GM12878 (cell line): ENCODE results near the gene GABRQ. TPM values are rescaled to one million over a fixed set of nuclear protein-coding genes. Genes with fewer than 3 reads are reported as not detected.

Experiments
- ATAC-seq: fragments of 200-7000 bp; cut with Tn5 transposase; 3 replicates; pipeline ENCODE4 v1.9.1; 2020; ENCODE audit warnings: mild to moderate bottlenecking, moderate library complexity
- BruUV-seq: library from RNA; stranded (reverse); fragments of 400-500 nt; replicated peaks from 2 replicates; lab custom pipeline; 2021; lab: Mats Ljungman, UMichigan
- CTCF ChIA-PET: fragments of 300-600 bp; sonication (Branson Sonifier 250); formaldehyde crosslinking; extraction: SDS; loops from one replicate; lab custom pipeline; 2021; ENCODE audit warnings: inconsistent platforms; lab: Yijun Ruan, JAX
- POLR2A ChIA-PET: fragments of 350-600 bp; formaldehyde crosslinking; extraction: SDS; loops from one replicate; lab custom pipeline; 2021; ENCODE audit warnings: inconsistent platforms; lab: Charles Lee
- RAD21 ChIA-PET: fragments of 300-600 bp; sonication (Branson Sonifier 250); formaldehyde crosslinking; loops from one replicate; lab custom pipeline; 2023; ENCODE audit warnings: antibody characterized with exemption; ENCODE audit not compliant: unreplicated experiment; lab: Charles Lee
- SMC1A ChIA-PET: fragments of 300-600 bp; sonication (Branson Sonifier 250); formaldehyde crosslinking; loops from one replicate; lab custom pipeline; 2023; ENCODE audit not compliant: unreplicated experiment, uncharacterized antibody; lab: Charles Lee
- DNase-seq: peaks from one replicate; pipeline ENCODE4 v3.0.0-alpha.2; 2011; ENCODE audit warnings: low read depth, low spot score
- FAIRE-seq: peaks from 3 replicates; lab custom pipeline; 2011; peaks lifted over from hg19 to GRCh38; lab: Jason Lieb, UNC
- H2AFZ ChIP-seq: 2 replicates; pipeline ENCODE4 v1.6.0; 2011; ENCODE audit warnings: low read depth, low read length, control low read depth; ENCODE audit not compliant: control insufficient read depth
- H3K27ac ChIP-seq: 2 replicates; pipeline ENCODE4 v1.5.1; 2011; ENCODE audit warnings: control low read depth; ENCODE audit not compliant: control insufficient read depth, insufficient read depth
- H3K27me3 ChIP-seq, 2 experiments: replicated peaks in 1 of 2; 2 replicates each; pipeline versions ENCODE4 v1.6.0 to v1.6.1; 2011; ENCODE audit warnings: low read length in 1 of 2; ENCODE audit not compliant: control insufficient read depth in 2 of 2, insufficient read depth in 2 of 2
- H3K36me3 ChIP-seq, 2 experiments: 2 replicates each; pipeline ENCODE4 v1.5.1; 2011; ENCODE audit warnings: low read length in 1 of 2; ENCODE audit not compliant: control insufficient read depth in 2 of 2, insufficient read depth in 2 of 2
- H3K4me1 ChIP-seq: 2 replicates; pipeline ENCODE4 v1.6.1; 2011; ENCODE audit warnings: mild to moderate bottlenecking, low read length, moderate library complexity, mixed read lengths; ENCODE audit not compliant: control insufficient read depth, insufficient read depth
- H3K4me2 ChIP-seq: 2 replicates; pipeline ENCODE4 v1.6.0; 2011; ENCODE audit warnings: control low read depth; ENCODE audit not compliant: control insufficient read depth, insufficient read depth
- H3K4me3 ChIP-seq: fragments of 200-600 bp; sonication (generic); 2 replicates; pipeline ENCODE4 v1.5.1; 2016
- H3K79me2 ChIP-seq: 2 replicates; pipeline ENCODE4 v1.6.0; 2011; ENCODE audit warnings: low read length; ENCODE audit not compliant: control insufficient read depth, insufficient read depth
- H3K9ac ChIP-seq: 2 replicates; pipeline ENCODE4 v1.8.0; 2011; ENCODE audit warnings: low read length, control low read depth, mixed read lengths; ENCODE audit not compliant: control insufficient read depth, insufficient read depth
- H3K9me3 ChIP-seq: replicated peaks from 3 replicates; pipeline ENCODE4 v1.5.1; 2011; ENCODE audit warnings: mild to moderate bottlenecking, low read length; ENCODE audit not compliant: control insufficient read depth, insufficient read depth
- H4K20me1 ChIP-seq: 2 replicates; pipeline ENCODE4 v1.6.0; 2011; ENCODE audit not compliant: control insufficient read depth, insufficient read depth
- BMI1 ChIP-seq: fragments of 450-650 bp; IDR thresholded peaks from 2 replicates; pipeline ENCODE4 v1.6.1; 2016; ENCODE audit warnings: mild to moderate bottlenecking, moderate library complexity, borderline replicate concordance
- CBX3 ChIP-seq: fragments of 200-600 bp; sonication (generic); IDR thresholded peaks from 2 replicates; pipeline ENCODE4 v1.6.1; 2016; ENCODE audit warnings: low read depth, borderline replicate concordance
- CBX5 ChIP-seq: sonication (generic); IDR thresholded peaks from 2 replicates; pipeline ENCODE4 v1.6.1; 2016; ENCODE audit warnings: low read depth, moderate library complexity, mild to moderate bottlenecking, inconsistent platforms
- EZH2 ChIP-seq: IDR thresholded peaks from 2 replicates; pipeline ENCODE4 v1.6.1; 2012; ENCODE audit warnings: low read depth, mild to moderate bottlenecking, control low read depth, inconsistent platforms, low read length, borderline replicate concordance; ENCODE audit not compliant: control insufficient read depth
- FOS ChIP-seq: IDR thresholded peaks from 3 replicates; pipeline ENCODE4 v1.6.1; 2011; ENCODE audit warnings: borderline replicate concordance; ENCODE audit not compliant: insufficient read length; ENCODE audit errors: extremely low read depth
- MEF2A ChIP-seq: IDR thresholded peaks from 2 replicates; pipeline ENCODE4 v1.6.1; 2011; ENCODE audit warnings: low read depth, mild to moderate bottlenecking, low read length, moderate library complexity; ENCODE audit not compliant: insufficient read depth
- PBX3 ChIP-seq: IDR thresholded peaks from 2 replicates; pipeline ENCODE4 v1.6.1; 2011; ENCODE audit warnings: mild to moderate bottlenecking, low read depth, low read length, moderate library complexity; ENCODE audit not compliant: insufficient replicate concordance
- STAT3 ChIP-seq: IDR thresholded peaks from 2 replicates; pipeline ENCODE4 v1.6.1; 2011; ENCODE audit warnings: low read depth, low read length, improper control_type of control experiment
- YBX1 ChIP-seq: fragments of 450-650 bp; IDR thresholded peaks from 2 replicates; pipeline ENCODE4 v1.6.1; 2016; ENCODE audit warnings: antibody characterized with exemption
- ZNF217 ChIP-seq: fragments of 450-650 bp; IDR thresholded peaks from 2 replicates; pipeline ENCODE4 v1.6.1; 2017; ENCODE audit warnings: antibody characterized with exemption, mild to moderate bottlenecking
- ZSCAN29 ChIP-seq: fragments of 450-650 bp; IDR thresholded peaks from 2 replicates; pipeline ENCODE4 v1.6.1; 2017; ENCODE audit warnings: mild to moderate bottlenecking, moderate library complexity
- WGBS: methylation state at CpG from one replicate; pipeline ENCODE4 v1.1.6; 2016; ENCODE audit warnings: low lambda C conversion rate; ENCODE audit not compliant: insufficient replicate concordance, insufficient coverage; ENCODE audit errors: missing lambda C conversion rate; 5-methylcytosine and 5-hydroxymethylcytosine counted together
- in situ Hi-C: fragments of 300-500 bp; cut with MboI; formaldehyde crosslinking; loops from 9 replicates; pipeline ENCODE4 v1.14.3; 2018; ENCODE audit warnings: mixed read lengths
- intact Hi-C: fragments of 100-400 bp; cut with micrococcal nuclease; formaldehyde crosslinking; loops from one replicate; pipeline ENCODE4 v1.14.2; 2022; ENCODE audit not compliant: unreplicated experiment
- polyA plus RNA-seq, 11 experiments: library from polyadenylated mRNA; depleted of rRNA in 4 of 11; unstranded in 6 of 11; stranded (reverse) in 5 of 11; fragments of >200 nt; fragmentation: Nextera tagmentation in 4 of 11; fragmentation: Illumina TruSeq in 1 of 11; extraction: Ambion mirVana in 4 of 11; extraction: Trizol in 1 of 11; gene quantifications; 1 replicate in 1 of 11; 2 replicates in 10 of 11; pipeline versions ENCODE4 v1.2.1 to v1.2.3, GENCODE V29; 2011 to 2016; ENCODE audit warnings: inconsistent platforms in 2 of 11, missing spikeins in 2 of 11, low read depth in 1 of 11
- total RNA-seq, 4 experiments: library from RNA; depleted of rRNA in 3 of 4; stranded (reverse); fragments of >200 nt in 3 of 4; fragmentation: Illumina TruSeq in 1 of 4; extraction: Trizol in 1 of 4; gene quantifications; 2 replicates each; pipeline versions ENCODE4 v1.2.1 to v1.2.3, GENCODE V29; 2013 to 2021
- TF ChIP-seq, protein P1 (sequence below): fragments of 450-650 bp; IDR thresholded peaks from 2 replicates; pipeline ENCODE4 v1.6.1; 2016; ENCODE audit warnings: mild to moderate bottlenecking, moderate library complexity, borderline replicate concordance

The GABRQ gene
- total and polyA plus RNA-seq, 10 of the 15 experiments (the other 5 are each of a cell fraction or from before 2014, with no cell fraction given), result 0.04 TPM; not detected in 9

DNA sequence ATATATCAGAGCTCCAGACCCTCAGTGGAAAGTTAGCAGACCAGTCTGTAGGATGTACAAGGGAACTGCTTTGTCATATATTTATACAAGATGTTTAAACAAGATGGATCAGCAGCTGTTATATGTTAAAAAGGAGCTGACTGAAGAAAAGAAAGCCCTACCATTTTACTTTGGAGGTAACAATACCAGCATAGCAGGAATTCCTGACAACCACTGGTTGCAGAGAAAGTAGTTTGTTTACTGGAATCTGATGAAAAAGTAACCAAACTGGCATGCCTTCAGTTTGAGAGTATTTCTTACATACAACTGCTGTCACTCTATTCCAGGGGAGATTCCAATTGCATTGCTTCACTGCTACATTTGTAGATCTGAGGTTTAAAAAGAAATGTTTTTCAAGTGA, 49.5 kb upstream of the GABRQ start (continued):
- no peak for TF ChIP-seq YBX1
- TF ChIP-seq CBX3, result no peak
- no peak for TF ChIP-seq MEF2A
- TF ChIP-seq STAT3, result no peak

DNA sequence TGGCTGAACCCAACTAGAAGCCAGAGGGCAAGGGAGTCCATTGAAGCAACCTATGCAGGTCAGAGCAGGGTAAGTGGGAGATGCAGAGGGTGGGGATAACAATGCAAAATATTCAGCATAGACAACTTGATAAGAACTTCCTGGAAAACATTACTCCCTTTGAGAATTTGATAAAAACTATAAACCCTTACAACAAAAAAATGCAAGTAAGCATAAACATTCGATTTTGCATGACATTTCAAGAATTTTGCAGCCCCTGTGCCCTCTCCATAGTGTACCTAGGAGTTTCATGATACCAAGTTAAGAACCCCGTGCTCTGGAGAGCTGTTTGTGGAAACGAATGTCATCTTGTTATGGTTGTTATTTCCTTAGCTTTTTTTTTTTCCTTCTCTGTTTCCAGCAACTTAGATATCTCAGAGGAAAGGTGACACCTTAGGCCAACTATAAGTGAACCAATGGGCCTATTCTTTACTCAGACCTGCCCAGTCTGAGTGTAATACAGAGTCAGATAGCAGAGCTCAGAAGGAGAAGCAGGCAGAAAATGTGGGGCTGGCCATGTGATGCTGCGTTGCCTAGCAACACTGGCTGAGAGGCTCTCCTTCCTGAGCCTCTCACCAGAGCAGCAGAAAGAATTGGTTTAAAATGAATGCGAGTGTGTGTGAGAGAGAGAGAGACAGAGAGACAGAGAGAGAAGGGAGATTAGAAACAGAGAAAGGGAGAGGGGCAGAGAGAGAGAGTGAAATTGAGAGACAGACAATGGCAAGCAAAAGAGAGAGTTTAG, 36.7 kb upstream of the GABRQ start:
- FAIRE-seq (no peak), DNase-seq (no peak), ATAC-seq (no peak)
- in situ Hi-C loops (no loop called here), intact Hi-C loops (no loop called here)
- Histone ChIP-seq H4K20me1 (no peaks in the 10 kb centered on the region), H3K27ac (no peak overlapping the region), H3K79me2 (no peaks in the 10 kb centered on the region), H3K9me3 (no peaks in the 10 kb centered on the region; the same call in 2 of the 3 replicates), H3K4me1 (no peaks in the 10 kb centered on the region), H3K4me2 (no peak overlapping the region), H3K9ac (no peak overlapping the region), H3K27me3 (no peaks in the 10 kb centered on the region), H2AFZ (no peak overlapping the region), H3K36me3 (no peaks in the 10 kb centered on the region), H3K4me3 (no peak overlapping the region)
- CTCF ChIA-PET, result interaction anchor here (0.9 to 1.0 kb wide), 2 partner anchors 32 to 34 kb away, joined by 3 to 5 read pairs; no protein-coding TSS in a partner anchor
- WGBS, result 1% methylated on average over 5 of the region's 5 CpGs
- TF ChIP-seq EZH2 (no peak), ZSCAN29 (no peak), BMI1 (peak; percentile 52; the same call in 1 of the 2 replicates), FOS (no peak), ZNF217 (no peak), CBX5 (no peak), PBX3 (no peak)
- TF ChIP-seq, protein P1, sequence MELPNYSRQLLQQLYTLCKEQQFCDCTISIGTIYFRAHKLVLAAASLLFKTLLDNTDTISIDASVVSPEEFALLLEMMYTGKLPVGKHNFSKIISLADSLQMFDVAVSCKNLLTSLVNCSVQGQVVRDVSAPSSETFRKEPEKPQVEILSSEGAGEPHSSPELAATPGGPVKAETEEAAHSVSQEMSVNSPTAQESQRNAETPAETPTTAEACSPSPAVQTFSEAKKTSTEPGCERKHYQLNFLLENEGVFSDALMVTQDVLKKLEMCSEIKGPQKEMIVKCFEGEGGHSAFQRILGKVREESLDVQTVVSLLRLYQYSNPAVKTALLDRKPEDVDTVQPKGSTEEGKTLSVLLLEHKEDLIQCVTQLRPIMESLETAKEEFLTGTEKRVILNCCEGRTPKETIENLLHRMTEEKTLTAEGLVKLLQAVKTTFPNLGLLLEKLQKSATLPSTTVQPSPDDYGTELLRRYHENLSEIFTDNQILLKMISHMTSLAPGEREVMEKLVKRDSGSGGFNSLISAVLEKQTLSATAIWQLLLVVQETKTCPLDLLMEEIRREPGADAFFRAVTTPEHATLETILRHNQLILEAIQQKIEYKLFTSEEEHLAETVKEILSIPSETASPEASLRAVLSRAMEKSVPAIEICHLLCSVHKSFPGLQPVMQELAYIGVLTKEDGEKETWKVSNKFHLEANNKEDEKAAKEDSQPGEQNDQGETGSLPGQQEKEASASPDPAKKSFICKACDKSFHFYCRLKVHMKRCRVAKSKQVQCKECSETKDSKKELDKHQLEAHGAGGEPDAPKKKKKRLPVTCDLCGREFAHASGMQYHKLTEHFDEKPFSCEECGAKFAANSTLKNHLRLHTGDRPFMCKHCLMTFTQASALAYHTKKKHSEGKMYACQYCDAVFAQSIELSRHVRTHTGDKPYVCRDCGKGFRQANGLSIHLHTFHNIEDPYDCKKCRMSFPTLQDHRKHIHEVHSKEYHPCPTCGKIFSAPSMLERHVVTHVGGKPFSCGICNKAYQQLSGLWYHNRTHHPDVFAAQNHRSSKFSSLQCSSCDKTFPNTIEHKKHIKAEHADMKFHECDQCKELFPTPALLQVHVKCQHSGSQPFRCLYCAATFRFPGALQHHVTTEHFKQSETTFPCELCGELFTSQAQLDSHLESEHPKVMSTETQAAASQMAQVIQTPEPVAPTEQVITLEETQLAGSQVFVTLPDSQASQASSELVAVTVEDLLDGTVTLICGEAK, result no peak
- SMC1A ChIA-PET, result no interaction called here
- RAD21 ChIA-PET, result no interaction called here
- BruUV-seq, result no TSS peak
- POLR2A ChIA-PET, result no interaction called here
